GM12874 (cell line): ENCODE results near the gene ACBD7.

Source experiments
- CTCF ChIP-seq: IDR thresholded peaks from 2 replicates; pipeline ENCODE4 v1.5.1; 2011; ENCODE audit warnings: low read depth, mild to moderate bottlenecking, control low read depth, low read length, moderate library complexity; ENCODE audit not compliant: insufficient read depth

The ACBD7 gene

DNA sequence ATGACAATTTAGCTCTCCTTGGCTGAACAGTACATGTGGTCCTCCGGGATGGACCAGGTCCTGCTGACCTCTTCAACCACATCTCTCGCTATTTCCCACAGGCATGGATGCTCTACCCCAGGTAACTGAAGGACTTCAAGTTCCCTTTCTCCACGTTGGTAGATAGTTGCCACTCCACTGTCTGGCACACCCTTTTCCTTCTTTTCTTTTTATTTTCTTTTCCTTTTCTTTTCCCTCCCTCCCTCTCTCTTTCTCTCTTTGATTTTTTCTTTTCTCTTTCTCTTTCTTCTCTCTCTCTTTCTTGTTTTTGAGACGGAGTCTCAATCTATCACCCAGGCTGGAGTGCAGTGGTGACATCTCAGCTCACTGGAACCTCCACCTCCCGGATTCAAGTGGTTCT, 2.8 kb upstream of the ACBD7 start:
- no peak for TF ChIP-seq CTCF

GRCh38 chr10:15084502-15084922, 4.1 kb downstream of the ACBD7 start:
- TF ChIP-seq CTCF, result no peak

GRCh38 chr10:15083674-15084501, 4.7 kb downstream of the ACBD7 start:
- no peak for TF ChIP-seq CTCF

DNA sequence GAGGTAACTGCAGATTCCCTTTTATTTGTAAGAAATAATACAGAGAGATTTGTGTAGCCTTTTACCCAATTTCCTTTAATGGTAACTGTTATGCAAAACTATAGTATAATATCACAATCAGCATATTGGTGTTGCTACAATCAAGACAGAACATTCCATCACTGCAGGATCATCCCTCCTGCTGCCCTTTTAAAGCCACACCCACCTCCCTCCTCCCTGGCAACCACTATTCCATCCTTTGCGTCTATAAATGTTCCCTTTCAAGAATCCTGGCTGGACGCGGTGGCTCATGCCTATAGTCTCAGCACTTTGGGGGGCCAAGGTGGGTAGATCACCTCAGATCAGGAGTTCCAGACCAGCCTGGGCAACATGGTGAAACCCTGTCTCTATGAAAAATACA, 13.2 kb downstream of the ACBD7 start:
- TF ChIP-seq CTCF, result no peak

DNA sequence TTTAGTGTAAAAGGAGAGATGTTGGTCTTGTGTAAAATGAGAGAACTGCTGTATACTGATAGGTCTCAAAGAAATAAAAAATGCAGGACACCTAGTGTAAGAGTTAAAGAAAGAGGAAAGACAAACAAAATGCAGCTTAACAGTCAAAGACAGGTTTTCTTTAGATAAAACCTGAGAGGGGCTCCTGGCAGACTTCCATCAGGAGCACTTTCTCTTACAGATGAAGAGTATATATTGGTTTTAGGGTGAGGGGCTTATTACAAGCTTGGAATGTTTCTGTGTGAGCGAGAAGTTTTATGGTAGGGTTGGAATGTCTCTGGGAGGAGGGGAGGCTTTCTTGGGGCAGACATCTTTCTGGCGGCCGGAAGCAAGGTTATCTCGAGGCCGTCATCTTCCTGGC, 16.2 kb downstream of the ACBD7 start:
- no peak for TF ChIP-seq CTCF

GRCh38 chr10:15069230-15069629, 19.3 kb downstream of the ACBD7 start:
- no peak for TF ChIP-seq CTCF

DNA sequence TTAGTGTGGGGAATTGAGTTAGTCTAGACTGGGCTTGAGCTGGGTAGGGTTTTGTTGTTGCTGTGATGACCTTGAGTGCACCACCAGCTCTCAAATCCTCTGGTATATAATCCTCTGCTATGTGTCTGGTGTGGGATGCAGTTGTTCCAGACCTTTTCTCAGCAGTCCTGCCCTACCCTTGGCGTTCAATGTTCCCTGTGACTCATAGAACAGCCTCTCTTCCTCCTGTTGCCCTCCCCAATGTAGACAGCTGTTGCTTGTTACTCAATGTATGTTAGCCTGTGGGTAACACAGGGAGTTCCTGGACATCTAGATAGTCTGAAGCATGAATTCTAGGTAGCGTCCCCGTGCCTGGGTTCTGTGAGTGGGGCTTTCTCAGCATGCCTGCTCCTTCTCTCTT, 19.8 kb downstream of the ACBD7 start:
- TF ChIP-seq CTCF, result no peak
